LNCaP clone FGC (cell line): Measurements from ENCODE around the gene FOXE1.

Experiments used
- DNase-seq: peaks from one replicate; pipeline ENCODE4 v3.0.0-alpha.2; 2011; ENCODE audit warnings: low read depth
- H3K4me3 ChIP-seq: 2 replicates; pipeline ENCODE4 v1.5.1; 2011; ENCODE audit warnings: mild to moderate bottlenecking, low read depth, low read length, control low read depth
- CTCF ChIP-seq: IDR thresholded peaks from 2 replicates; pipeline ENCODE4 v1.5.1; 2012; ENCODE audit warnings: mild to moderate bottlenecking; ENCODE audit not compliant: control insufficient read depth, insufficient read depth; ENCODE audit errors: extremely low read depth

Gene FOXE1

GRCh38 chr9:97855899-97856298, 2.9 kb downstream of the FOXE1 start:
- TF ChIP-seq CTCF: no peak
- no peak overlapping the region for H3K4me3 ChIP-seq
- DNase-seq: no peak

- TF ChIP-seq CTCF: no peak
- DNase-seq: no peak
- no peak overlapping the region for H3K4me3 ChIP-seq
Measured at GRCh38 chr9:97856857-97857605, 4.0 kb downstream of the FOXE1 start.

GRCh38 chr9:97857606-97858392, 4.8 kb downstream of the FOXE1 start:
- no peak for DNase-seq
- H3K4me3 ChIP-seq: no peak overlapping the region
- TF ChIP-seq CTCF: no peak

DNA sequence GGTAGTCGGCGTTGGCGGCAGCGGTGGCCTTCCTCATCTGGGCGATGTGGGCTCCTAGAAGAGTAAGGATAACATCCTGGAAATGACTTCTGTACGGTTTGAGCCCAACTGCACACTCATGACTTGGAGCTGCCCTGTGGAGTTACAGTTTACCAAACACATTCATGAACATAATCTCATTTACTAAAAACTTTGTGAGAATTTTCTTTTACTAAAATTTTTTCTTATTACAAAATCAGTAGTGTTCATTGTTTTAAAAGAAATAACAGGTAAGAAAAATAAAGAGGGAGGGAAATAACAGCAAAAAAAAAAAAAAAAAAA, 5.3 kb downstream of the FOXE1 start:
- DNase-seq: no peak
- no peak overlapping the region for H3K4me3 ChIP-seq
- no peak for TF ChIP-seq CTCF

DNA sequence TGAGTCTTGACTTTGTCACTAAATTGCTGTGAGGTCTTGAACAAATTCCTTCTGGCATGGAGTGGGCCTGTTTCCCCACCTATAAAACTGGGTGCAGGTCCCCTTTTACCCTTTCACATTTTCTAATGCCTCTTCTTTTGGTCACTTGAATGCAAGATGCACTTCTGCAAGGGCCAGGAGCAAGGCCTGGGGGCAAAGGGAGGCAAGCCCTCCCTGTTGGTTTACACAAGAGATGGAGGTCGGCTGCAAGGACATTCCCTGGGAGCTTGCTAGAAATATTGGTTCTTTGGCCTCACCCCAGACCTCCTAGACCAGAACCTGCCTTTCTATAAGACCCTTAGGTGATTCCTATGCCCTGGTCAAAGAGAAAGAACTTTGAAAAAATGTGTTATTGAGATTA, 5.8 kb downstream of the FOXE1 start:
- TF ChIP-seq CTCF: no peak
- DNase-seq: no peak
- H3K4me3 ChIP-seq: no peak overlapping the region

- TF ChIP-seq CTCF: no peak
- H3K4me3 ChIP-seq: no peak overlapping the region
- DNase-seq: no peak
Measured at GRCh38 chr9:97859346-97859745, 6.3 kb downstream of the FOXE1 start.

- H3K4me3 ChIP-seq: no peak overlapping the region
- DNase-seq: no peak
- TF ChIP-seq CTCF: no peak
Measured at GRCh38 chr9:97860451-97861147, 7.6 kb downstream of the FOXE1 start.
